ENCODE results near the gene CYP2S1. TPM values are rescaled to one million over a fixed set of nuclear protein-coding genes. Genes with fewer than 3 reads are reported as not detected.

CYP2S1 gene
- total and polyA plus RNA-seq, 10 donors: 0.62 to 22.4 (median 4.4) TPM

DNA sequence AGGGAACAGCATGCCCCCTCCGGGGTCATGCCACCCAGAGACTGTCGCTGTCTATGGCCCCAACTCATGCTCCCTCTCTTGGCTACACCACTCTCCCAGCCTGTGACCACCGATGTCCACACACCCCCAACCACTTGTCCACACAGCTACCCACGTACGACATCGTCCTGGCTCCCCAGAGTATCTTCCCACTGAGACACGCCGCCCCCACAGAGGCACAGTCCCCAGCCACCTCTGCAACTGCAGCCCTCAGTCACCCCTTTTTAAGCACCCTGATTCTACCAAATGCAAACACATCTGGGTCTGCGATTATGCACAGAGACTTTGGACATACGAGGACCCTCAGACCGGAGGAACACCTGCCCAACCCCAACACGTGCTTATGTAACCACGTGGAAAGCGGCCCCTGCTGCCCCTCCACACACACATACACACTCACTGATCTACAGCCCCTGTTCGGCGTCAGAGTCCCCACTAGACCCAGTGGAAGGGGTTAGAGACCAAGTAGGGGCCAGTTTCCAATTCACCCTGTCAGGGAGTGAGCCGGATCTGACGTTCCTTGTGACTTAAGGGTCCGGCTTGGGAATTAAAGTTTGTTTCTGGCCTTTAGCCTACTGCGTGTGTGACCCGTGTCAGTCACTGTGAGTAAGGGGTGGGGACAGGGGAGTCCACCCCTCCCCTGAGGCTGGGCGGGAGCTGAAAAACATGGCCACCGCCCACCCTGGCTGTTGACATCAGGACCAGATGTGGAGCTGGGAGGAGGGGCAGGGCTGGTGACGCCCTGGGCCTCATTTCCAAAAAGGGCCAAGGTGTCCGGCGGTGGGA, 14.1 kb downstream of the CYP2S1 start:
- Histone ChIP-seq H3K27me3 (replicated peaks in 1 of 7) (peaks cover 0 to 11% (median 0%) of the 10 kb centered on the region in 7 donors), H3K4me3 (no peak overlapping the region), H3K4me1 (peaks cover 0 to 9% (median 2%) of the 10 kb centered on the region in 6 donors), H3K27ac (peak overlapping the region in 5 of 8 donors; percentile 32 to 50 (median 43)), H3K36me3 (peaks cover 0 to 6% (median 0%) of the 10 kb centered on the region in 6 donors), H3K9me3 (no peaks in the 10 kb centered on the region)
- intact Hi-C loops (cut with DNase I; ENCODE audit: low total_unique reads): loop anchor here (5.0 kb wide), 1 partner anchor 55 kb away; the partner anchor contains the start of gene HNRNPUL1
- WGBS, 5 donors: 76 to 79% (median 77%) methylated on average over 24 to 26 of the region's 26 CpGs
- no peak for DNase-seq
- TF ChIP-seq POLR2A (IDR thresholded peaks at IDR 0.05) (no peak), POLR2AphosphoS5 (IDR thresholded peaks at IDR 0.05) (no peak)
- TF ChIP-seq, protein P1, sequence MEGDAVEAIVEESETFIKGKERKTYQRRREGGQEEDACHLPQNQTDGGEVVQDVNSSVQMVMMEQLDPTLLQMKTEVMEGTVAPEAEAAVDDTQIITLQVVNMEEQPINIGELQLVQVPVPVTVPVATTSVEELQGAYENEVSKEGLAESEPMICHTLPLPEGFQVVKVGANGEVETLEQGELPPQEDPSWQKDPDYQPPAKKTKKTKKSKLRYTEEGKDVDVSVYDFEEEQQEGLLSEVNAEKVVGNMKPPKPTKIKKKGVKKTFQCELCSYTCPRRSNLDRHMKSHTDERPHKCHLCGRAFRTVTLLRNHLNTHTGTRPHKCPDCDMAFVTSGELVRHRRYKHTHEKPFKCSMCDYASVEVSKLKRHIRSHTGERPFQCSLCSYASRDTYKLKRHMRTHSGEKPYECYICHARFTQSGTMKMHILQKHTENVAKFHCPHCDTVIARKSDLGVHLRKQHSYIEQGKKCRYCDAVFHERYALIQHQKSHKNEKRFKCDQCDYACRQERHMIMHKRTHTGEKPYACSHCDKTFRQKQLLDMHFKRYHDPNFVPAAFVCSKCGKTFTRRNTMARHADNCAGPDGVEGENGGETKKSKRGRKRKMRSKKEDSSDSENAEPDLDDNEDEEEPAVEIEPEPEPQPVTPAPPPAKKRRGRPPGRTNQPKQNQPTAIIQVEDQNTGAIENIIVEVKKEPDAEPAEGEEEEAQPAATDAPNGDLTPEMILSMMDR (IDR thresholded peaks at IDR 0.05 in 8 of 11, conservative IDR thresholded peaks at IDR 0.05 in 3 of 11): no peak

DNA sequence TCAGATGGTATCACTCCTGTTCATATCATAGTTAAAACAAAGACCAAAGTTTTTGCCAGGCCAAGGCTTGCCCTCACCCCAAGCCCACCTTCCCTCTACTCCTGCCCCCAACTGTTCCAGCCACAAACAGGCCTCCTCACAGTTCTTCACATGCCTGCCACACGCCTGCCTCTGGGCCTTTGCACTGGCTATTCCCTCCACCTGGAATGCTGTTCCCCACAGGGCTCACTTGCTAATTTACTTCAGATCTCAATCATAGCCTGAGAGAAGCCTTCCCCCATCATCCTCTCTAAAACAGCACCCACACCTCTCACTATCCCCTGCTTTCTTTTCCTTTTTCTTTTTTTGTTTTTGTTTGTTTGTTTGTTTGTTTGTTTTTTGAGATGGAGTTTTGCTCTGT, 21.1 kb downstream of the CYP2S1 start:
- Histone ChIP-seq H3K4me1 (no peaks in the 10 kb centered on the region), H3K27me3 (replicated peaks in 1 of 7) (peaks cover 0 to 33% (median 10%) of the 10 kb centered on the region in 7 donors), H3K36me3 (no peaks in the 10 kb centered on the region), H3K9me3 (no peaks in the 10 kb centered on the region), H3K27ac (no peak overlapping the region), H3K4me3 (no peak overlapping the region)
- intact Hi-C loops (cut with DNase I; ENCODE audit: low total_unique reads): no loop called here
- WGBS, 5 donors: 81 to 94% (median 89%) methylated on average over 1 of the region's 1 CpG
- TF ChIP-seq, protein P1 (IDR thresholded peaks at IDR 0.05 in 8 of 11, conservative IDR thresholded peaks at IDR 0.05 in 3 of 11): no peak
- no peak for TF ChIP-seq POLR2AphosphoS5 (IDR thresholded peaks at IDR 0.05)
- TF ChIP-seq POLR2A (IDR thresholded peaks at IDR 0.05): no peak
- no peak for DNase-seq

DNA sequence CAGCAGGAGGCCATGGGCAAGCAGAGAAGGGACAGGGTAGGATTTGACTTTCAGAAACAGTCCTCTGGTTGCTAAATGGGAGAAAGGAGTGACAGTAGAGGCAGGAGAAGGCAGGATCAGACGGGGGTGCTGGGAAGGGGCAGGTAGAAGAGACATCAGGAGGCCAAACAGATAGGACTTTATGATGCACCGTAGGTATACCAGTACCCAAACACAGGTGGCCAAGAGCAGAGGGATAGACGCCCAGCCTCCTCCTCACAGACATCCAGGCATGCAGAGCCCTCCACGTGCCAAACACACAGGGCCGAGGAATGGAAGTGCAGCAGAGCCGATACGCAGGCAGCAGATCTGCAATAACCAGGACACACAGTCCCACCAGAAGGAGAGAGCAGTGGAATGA, 24.7 kb downstream of the CYP2S1 start:
- 72 to 89% (median 82%) methylated on average over 7 of the region's 7 CpGs for WGBS, 5 donors
- Histone ChIP-seq H3K27ac (peak overlapping the region in 3 of 8 donors; percentile 80 to 81 (median 81)), H3K9me3 (no peaks in the 10 kb centered on the region), H3K4me3 (no peak overlapping the region), H3K4me1 (peaks cover 0 to 18% (median 2%) of the 10 kb centered on the region in 6 donors), H3K36me3 (no peaks in the 10 kb centered on the region), H3K27me3 (replicated peaks in 1 of 7) (peaks cover 0 to 50% (median 18%) of the 10 kb centered on the region in 7 donors)
- no peak for TF ChIP-seq POLR2AphosphoS5 (IDR thresholded peaks at IDR 0.05)
- DNase-seq: no peak
- intact Hi-C loops (cut with DNase I; ENCODE audit: low total_unique reads): no loop called here

DNA sequence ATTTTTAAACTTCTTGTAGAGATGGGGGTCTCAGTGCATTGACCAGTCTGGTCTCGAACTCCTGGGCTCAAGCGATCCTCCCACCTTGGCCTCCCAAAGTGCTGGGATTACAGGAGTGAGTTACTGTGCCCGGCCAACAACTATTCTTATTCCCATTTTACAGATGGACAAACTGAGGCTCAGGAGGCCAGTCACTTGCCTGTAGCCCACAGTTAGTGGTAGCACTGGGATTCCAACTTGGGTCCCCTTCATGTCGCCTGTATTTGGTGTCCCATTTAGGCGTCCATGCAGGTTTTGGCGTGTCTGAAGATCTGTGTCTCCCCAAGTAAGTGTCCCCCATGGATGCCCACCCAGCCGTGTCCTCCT, 25.2 kb downstream of the CYP2S1 start:
- Histone ChIP-seq H3K27ac (peak overlapping the region in 6 of 8 donors; percentile 51 to 83 (median 80)), H3K4me3 (peak overlapping the region in 2 of 8 donors; percentile 58 to 69), H3K27me3 (replicated peaks in 1 of 7) (peaks cover 0 to 50% (median 18%) of the 10 kb centered on the region in 7 donors), H3K4me1 (peaks cover 0 to 20% (median 2%) of the 10 kb centered on the region in 6 donors), H3K9me3 (no peaks in the 10 kb centered on the region), H3K36me3 (no peaks in the 10 kb centered on the region)
- 71 to 86% (median 78%) methylated on average over 7 of the region's 7 CpGs for WGBS, 5 donors
- no peak for DNase-seq
- no peak for TF ChIP-seq POLR2AphosphoS5 (IDR thresholded peaks at IDR 0.05)
- no peak for TF ChIP-seq POLR2A (IDR thresholded peaks at IDR 0.05)
- TF ChIP-seq, protein P1 (IDR thresholded peaks at IDR 0.05 in 8 of 11, conservative IDR thresholded peaks at IDR 0.05 in 3 of 11): no peak
- intact Hi-C loops (cut with DNase I; ENCODE audit: low total_unique reads): no loop called here
